GM12875 (cell line): ENCODE data around the gene ADCY9.
"Not testable (repeated sequence)": the region's sequence is repeated elsewhere in the genome, so short reads cannot be mapped to it uniquely, and the experiment has no call there.

ENCODE experiments used
- H3K4me3 ChIP-seq: one replicate; pipeline ENCODE4 v1.5.1; 2011; ENCODE audit warnings: low read depth, low read length, control low read depth
- TF ChIP-seq, protein P1 (sequence below): IDR thresholded peaks from 2 replicates; pipeline ENCODE4 v1.5.1; 2011; ENCODE audit warnings: low read depth, mild to moderate bottlenecking, control low read depth, inconsistent platforms, low read length, moderate library complexity, borderline replicate concordance; ENCODE audit not compliant: insufficient read depth

ADCY9 gene

DNA sequence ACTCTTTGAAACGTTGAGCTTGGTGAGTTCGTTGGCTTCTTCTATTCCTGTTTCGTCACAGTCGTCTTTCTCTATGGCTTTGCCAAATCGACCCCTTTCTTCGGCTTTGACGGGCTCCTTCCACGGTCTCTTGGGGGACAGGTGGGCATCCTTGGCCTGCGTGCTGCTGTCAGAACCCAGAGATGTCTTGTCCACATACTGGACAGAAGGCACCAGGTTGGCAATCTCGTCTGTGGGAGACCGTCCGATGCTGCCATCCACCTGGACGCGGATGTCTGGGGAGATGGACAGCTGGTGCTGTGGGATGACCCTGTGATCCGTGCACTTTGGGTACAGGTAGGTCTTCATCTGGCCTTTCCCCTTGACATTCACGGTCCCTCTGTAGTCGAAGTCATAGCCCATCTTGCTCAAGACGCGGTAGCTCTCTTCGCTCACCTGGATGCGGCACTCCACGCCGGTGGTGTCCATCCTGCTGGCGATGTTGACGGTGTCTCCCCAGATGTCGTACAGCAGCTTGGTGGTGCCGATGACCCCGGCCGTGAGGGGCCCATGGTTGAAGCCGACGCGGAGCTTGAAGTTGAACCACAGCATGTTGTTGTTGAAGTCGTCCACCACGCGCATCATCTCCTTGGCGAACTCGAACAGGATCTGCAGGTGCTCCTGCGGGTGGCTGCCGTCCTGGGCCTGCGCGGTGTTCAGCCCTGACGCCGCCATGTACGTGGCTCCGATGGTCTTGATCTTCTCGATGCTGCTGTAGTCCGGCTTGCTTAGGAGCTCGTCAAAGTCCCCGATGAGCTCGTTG lies 150.3 kb downstream of the ADCY9 start:
- H3K4me3 ChIP-seq: no peak overlapping the region
- TF ChIP-seq, protein P1, sequence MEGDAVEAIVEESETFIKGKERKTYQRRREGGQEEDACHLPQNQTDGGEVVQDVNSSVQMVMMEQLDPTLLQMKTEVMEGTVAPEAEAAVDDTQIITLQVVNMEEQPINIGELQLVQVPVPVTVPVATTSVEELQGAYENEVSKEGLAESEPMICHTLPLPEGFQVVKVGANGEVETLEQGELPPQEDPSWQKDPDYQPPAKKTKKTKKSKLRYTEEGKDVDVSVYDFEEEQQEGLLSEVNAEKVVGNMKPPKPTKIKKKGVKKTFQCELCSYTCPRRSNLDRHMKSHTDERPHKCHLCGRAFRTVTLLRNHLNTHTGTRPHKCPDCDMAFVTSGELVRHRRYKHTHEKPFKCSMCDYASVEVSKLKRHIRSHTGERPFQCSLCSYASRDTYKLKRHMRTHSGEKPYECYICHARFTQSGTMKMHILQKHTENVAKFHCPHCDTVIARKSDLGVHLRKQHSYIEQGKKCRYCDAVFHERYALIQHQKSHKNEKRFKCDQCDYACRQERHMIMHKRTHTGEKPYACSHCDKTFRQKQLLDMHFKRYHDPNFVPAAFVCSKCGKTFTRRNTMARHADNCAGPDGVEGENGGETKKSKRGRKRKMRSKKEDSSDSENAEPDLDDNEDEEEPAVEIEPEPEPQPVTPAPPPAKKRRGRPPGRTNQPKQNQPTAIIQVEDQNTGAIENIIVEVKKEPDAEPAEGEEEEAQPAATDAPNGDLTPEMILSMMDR: no peak

GRCh38 chr16:3965306-3965705 lies 150.9 kb downstream of the ADCY9 start:
- no peak overlapping the region for H3K4me3 ChIP-seq
- TF ChIP-seq, protein P1: no peak

DNA sequence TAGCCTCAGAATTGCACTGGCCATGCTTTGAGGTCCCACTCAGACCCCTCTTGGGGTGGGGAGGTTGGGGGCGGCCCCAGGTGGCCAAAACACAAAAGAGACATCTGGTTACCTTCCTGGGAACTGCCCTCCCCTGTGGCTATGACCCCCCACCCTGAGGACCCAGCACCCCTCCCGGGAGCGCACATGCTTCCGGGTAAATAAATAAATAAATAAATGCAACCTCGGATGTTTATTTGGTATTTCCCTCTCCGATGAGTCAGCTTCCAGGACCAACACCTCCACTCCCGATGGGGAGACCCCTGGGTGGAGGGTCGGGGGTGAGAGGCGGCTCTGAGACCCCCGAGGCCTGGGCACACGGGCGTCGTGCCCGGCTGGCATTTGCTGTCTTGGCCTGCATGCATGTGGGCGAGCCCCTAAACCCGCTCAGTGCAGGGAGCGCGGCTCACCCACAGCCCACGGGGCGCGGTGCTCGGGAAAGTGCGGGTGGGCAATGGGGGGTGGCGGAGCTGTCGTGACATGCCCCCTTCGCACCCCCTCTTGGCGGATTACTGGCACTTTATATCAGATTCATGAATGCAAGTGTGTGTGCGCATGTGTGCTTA lies 151.5 kb downstream of the ADCY9 start:
- TF ChIP-seq, protein P1: no peak

GRCh38 chr16:3963886-3964685 lies 152.2 kb downstream of the ADCY9 start:
- TF ChIP-seq, protein P1: no peak
- H3K4me3 ChIP-seq: no peak overlapping the region

More for the DNA sequence above, 151.5 kb downstream of the ADCY9 start:
- no peak overlapping the region for H3K4me3 ChIP-seq

DNA sequence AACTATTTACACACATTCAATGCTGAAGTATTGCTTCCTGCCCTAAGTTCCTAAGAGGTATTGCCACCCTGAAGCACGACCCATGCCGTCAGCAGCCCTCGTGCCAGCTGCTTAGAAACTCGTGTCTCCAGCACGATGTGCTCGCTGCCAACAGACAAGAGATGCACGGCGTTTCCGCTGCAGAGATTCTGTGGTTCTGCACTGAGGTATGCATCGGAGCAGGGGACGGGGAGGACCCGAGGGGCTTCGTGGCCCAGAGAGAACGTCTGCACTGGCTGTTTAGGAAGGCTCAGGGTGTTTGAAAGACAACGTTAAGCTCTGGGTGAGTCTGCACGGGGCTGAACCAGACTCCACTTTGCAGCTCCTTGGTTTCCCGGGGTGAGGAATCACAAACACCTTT lies 153.0 kb downstream of the ADCY9 start:
- no peak overlapping the region for H3K4me3 ChIP-seq
- TF ChIP-seq, protein P1: no peak

DNA sequence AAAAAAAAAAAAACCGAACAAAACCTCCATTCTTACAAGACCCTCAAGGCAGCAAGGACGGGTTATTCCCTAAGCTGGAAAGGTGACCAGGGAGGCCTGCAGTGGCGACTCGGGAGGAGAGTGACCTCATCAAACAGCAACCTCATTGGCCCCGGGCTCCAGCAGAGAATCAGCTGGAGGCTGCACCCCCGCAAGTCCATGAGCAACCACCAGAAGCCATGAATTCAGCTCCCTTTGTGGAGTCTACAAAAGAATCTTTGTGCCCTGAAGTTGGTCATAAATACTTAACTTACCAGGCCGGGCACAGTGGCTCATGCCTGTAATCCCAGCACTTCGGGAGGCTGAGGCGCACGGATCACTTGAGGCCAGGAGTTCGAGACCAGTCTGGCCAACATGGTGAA lies 154.8 kb downstream of the ADCY9 start:
- TF ChIP-seq, protein P1: no peak
- H3K4me3 ChIP-seq: no peak overlapping the region

DNA sequence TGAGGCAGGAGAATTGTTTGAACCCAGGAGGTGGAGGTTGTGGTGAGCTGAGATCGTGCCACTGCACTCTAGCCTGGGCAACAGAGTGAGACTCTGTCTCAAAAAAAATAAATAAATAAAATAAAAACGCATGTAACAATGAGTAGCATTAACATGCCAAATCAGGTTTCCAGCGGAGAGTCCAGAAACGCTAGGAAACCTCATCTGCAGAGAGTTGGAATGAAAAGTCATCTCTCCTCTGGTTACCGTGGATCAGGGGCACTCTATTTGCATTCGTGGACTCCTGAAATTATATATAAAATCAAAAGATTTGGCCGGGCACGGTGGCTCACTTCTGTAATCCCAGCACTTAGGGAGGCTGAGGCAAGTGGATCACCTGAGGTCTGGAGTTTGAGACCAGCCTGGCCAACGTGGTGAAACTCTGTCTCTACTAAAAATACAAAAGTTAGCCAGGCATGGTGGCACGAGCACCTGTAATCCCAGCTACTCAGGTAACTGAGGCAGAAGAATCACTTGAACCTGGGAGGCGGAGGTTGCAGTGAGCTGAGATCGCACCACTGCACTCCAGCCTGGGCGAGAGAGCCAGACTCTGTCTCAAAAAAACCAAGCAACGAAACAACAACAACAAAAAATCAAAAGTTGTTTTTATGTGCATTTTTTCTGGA lies 156.2 kb downstream of the ADCY9 start:
- H3K4me3 ChIP-seq: not testable (repeated sequence)
